ENCODE measurements around the gene KIF4B.
"Not testable (repeated sequence)": the region's sequence is repeated elsewhere in the genome, so short reads cannot be mapped to it uniquely, and the experiment has no call there.

KIF4B gene

GRCh38 chr5:155035087-155035486 is 21.5 kb downstream of the KIF4B start:
- not testable (repeated sequence) for H3K4me3 ChIP-seq (ENCODE audit: low read depth in 1 of 2, low read length in 2 of 2); H3K9ac ChIP-seq (ENCODE audit: low read length); H3K4me1 ChIP-seq (ENCODE audit: insufficient read depth, low read length); H3K27ac ChIP-seq (ENCODE audit: low read depth, low read length); H3K9me3 ChIP-seq (ENCODE audit: low read length); H3K36me3 ChIP-seq (ENCODE audit: insufficient read depth, low read length); H3K27me3 ChIP-seq (ENCODE audit: control insufficient read depth in 1 of 2, insufficient read depth in 2 of 2, low read length in 2 of 2)

GRCh38 chr5:155040984-155041653 is 27.6 kb downstream of the KIF4B start:
- H3K4me3 ChIP-seq (ENCODE audit: low read depth in 1 of 2, low read length in 2 of 2) = no peak overlapping the region
- no peaks in the 10 kb centered on the region for H3K27me3 ChIP-seq (ENCODE audit: control insufficient read depth in 1 of 2, insufficient read depth in 2 of 2, low read length in 2 of 2)
- H3K9ac ChIP-seq (ENCODE audit: low read length) = no peak overlapping the region
- H3K36me3 ChIP-seq (ENCODE audit: insufficient read depth, low read length) = no peaks in the 10 kb centered on the region
- no peaks in the 10 kb centered on the region for H3K4me1 ChIP-seq (ENCODE audit: insufficient read depth, low read length)
- no peak overlapping the region for H3K27ac ChIP-seq (ENCODE audit: low read depth, low read length)
- no peaks in the 10 kb centered on the region for H3K9me3 ChIP-seq (ENCODE audit: low read length)

GRCh38 chr5:155044591-155044990 is 31.0 kb downstream of the KIF4B start:
- no peaks in the 10 kb centered on the region for H3K27me3 ChIP-seq (ENCODE audit: control insufficient read depth in 1 of 2, insufficient read depth in 2 of 2, low read length in 2 of 2)
- H3K4me3 ChIP-seq (ENCODE audit: low read depth in 1 of 2, low read length in 2 of 2) = no peak overlapping the region
- no peak overlapping the region for H3K27ac ChIP-seq (ENCODE audit: low read depth, low read length)
- H3K9ac ChIP-seq (ENCODE audit: low read length) = no peak overlapping the region
- H3K4me1 ChIP-seq (ENCODE audit: insufficient read depth, low read length) = no peaks in the 10 kb centered on the region
- no peaks in the 10 kb centered on the region for H3K9me3 ChIP-seq (ENCODE audit: low read length)
- H3K36me3 ChIP-seq (ENCODE audit: insufficient read depth, low read length) = no peaks in the 10 kb centered on the region

- Histone ChIP-seq H3K36me3 (ENCODE audit: insufficient read depth, low read length) (no peaks in the 10 kb centered on the region), H3K27ac (ENCODE audit: low read depth, low read length) (no peak overlapping the region), H3K9me3 (ENCODE audit: low read length) (no peaks in the 10 kb centered on the region), H3K4me1 (ENCODE audit: insufficient read depth, low read length) (peaks cover 5% of the 10 kb centered on the region), H3K4me3 (ENCODE audit: low read depth in 1 of 2, low read length in 2 of 2) (no peak overlapping the region), H3K27me3 (ENCODE audit: control insufficient read depth in 1 of 2, insufficient read depth in 2 of 2, low read length in 2 of 2) (no peaks in the 10 kb centered on the region), H3K9ac (ENCODE audit: low read length) (no peak overlapping the region)
These were observed 33.0 kb downstream of the KIF4B start for GRCh38 chr5:155046591-155046990.

GRCh38 chr5:155047818-155048217 is 34.3 kb downstream of the KIF4B start:
- H3K27ac ChIP-seq (ENCODE audit: low read depth, low read length) = no peak overlapping the region
- peaks cover 5% of the 10 kb centered on the region for H3K4me1 ChIP-seq (ENCODE audit: insufficient read depth, low read length)
- H3K36me3 ChIP-seq (ENCODE audit: insufficient read depth, low read length) = no peaks in the 10 kb centered on the region
- H3K9ac ChIP-seq (ENCODE audit: low read length) = no peak overlapping the region
- H3K4me3 ChIP-seq (ENCODE audit: low read depth in 1 of 2, low read length in 2 of 2) = no peak overlapping the region
- no peaks in the 10 kb centered on the region for H3K27me3 ChIP-seq (ENCODE audit: control insufficient read depth in 1 of 2, insufficient read depth in 2 of 2, low read length in 2 of 2)
- no peaks in the 10 kb centered on the region for H3K9me3 ChIP-seq (ENCODE audit: low read length)

- Histone ChIP-seq H3K9me3 (ENCODE audit: low read length) (no peaks in the 10 kb centered on the region), H3K4me3 (ENCODE audit: low read depth in 1 of 2, low read length in 2 of 2) (no peak overlapping the region), H3K4me1 (ENCODE audit: insufficient read depth, low read length) (peaks cover 13% of the 10 kb centered on the region), H3K27ac (ENCODE audit: low read depth, low read length) (no peak overlapping the region), H3K27me3 (ENCODE audit: control insufficient read depth in 1 of 2, insufficient read depth in 2 of 2, low read length in 2 of 2) (no peaks in the 10 kb centered on the region), H3K36me3 (ENCODE audit: insufficient read depth, low read length) (no peaks in the 10 kb centered on the region), H3K9ac (ENCODE audit: low read length) (no peak overlapping the region)
These were observed 36.2 kb downstream of the KIF4B start for GRCh38 chr5:155049569-155050383.

- Histone ChIP-seq H3K36me3 (ENCODE audit: insufficient read depth, low read length) (no peaks in the 10 kb centered on the region), H3K27me3 (ENCODE audit: control insufficient read depth in 1 of 2, insufficient read depth in 2 of 2, low read length in 2 of 2) (no peaks in the 10 kb centered on the region), H3K4me1 (ENCODE audit: insufficient read depth, low read length) (peaks cover 13% of the 10 kb centered on the region), H3K27ac (ENCODE audit: low read depth, low read length) (no peak overlapping the region), H3K4me3 (ENCODE audit: low read depth in 1 of 2, low read length in 2 of 2) (no peak overlapping the region), H3K9ac (ENCODE audit: low read length) (no peak overlapping the region), H3K9me3 (ENCODE audit: low read length) (no peaks in the 10 kb centered on the region)
These were observed 36.9 kb downstream of the KIF4B start for GRCh38 chr5:155050384-155051019.

- no peaks in the 10 kb centered on the region for H3K9me3 ChIP-seq (ENCODE audit: low read length)
- H3K27ac ChIP-seq (ENCODE audit: low read depth, low read length) = no peak overlapping the region
- no peak overlapping the region for H3K4me3 ChIP-seq (ENCODE audit: low read depth in 1 of 2, low read length in 2 of 2)
- no peak overlapping the region for H3K9ac ChIP-seq (ENCODE audit: low read length)
- no peaks in the 10 kb centered on the region for H3K27me3 ChIP-seq (ENCODE audit: control insufficient read depth in 1 of 2, insufficient read depth in 2 of 2, low read length in 2 of 2)
- no peaks in the 10 kb centered on the region for H3K36me3 ChIP-seq (ENCODE audit: insufficient read depth, low read length)
- H3K4me1 ChIP-seq (ENCODE audit: insufficient read depth, low read length) = peaks cover 13% of the 10 kb centered on the region
These were observed 39.0 kb downstream of the KIF4B start for GRCh38 chr5:155052532-155052931.

- no peak overlapping the region for H3K27ac ChIP-seq (ENCODE audit: low read depth, low read length)
- H3K4me3 ChIP-seq (ENCODE audit: low read depth in 1 of 2, low read length in 2 of 2) = no peak overlapping the region
- H3K4me1 ChIP-seq (ENCODE audit: insufficient read depth, low read length) = peaks cover 13% of the 10 kb centered on the region
- no peaks in the 10 kb centered on the region for H3K36me3 ChIP-seq (ENCODE audit: insufficient read depth, low read length)
- no peaks in the 10 kb centered on the region for H3K9me3 ChIP-seq (ENCODE audit: low read length)
- H3K9ac ChIP-seq (ENCODE audit: low read length) = no peak overlapping the region
- H3K27me3 ChIP-seq (ENCODE audit: control insufficient read depth in 1 of 2, insufficient read depth in 2 of 2, low read length in 2 of 2) = no peaks in the 10 kb centered on the region
These were observed 39.9 kb downstream of the KIF4B start for GRCh38 chr5:155053501-155053900.

- Histone ChIP-seq H3K27me3 (ENCODE audit: control insufficient read depth in 1 of 2, insufficient read depth in 2 of 2, low read length in 2 of 2) (no peaks in the 10 kb centered on the region), H3K27ac (ENCODE audit: low read depth, low read length) (no peak overlapping the region), H3K4me1 (ENCODE audit: insufficient read depth, low read length) (peaks cover 7% of the 10 kb centered on the region), H3K4me3 (ENCODE audit: low read depth in 1 of 2, low read length in 2 of 2) (no peak overlapping the region), H3K9me3 (ENCODE audit: low read length) (no peaks in the 10 kb centered on the region), H3K36me3 (ENCODE audit: insufficient read depth, low read length) (no peaks in the 10 kb centered on the region), H3K9ac (ENCODE audit: low read length) (no peak overlapping the region)
These were observed 43.2 kb downstream of the KIF4B start for GRCh38 chr5:155056644-155057269.

GRCh38 chr5:155057626-155058025 is 44.1 kb downstream of the KIF4B start:
- H3K27me3 ChIP-seq (ENCODE audit: control insufficient read depth in 1 of 2, insufficient read depth in 2 of 2, low read length in 2 of 2) = no peaks in the 10 kb centered on the region
- H3K9me3 ChIP-seq (ENCODE audit: low read length) = no peaks in the 10 kb centered on the region
- H3K4me3 ChIP-seq (ENCODE audit: low read depth in 1 of 2, low read length in 2 of 2) = no peak overlapping the region
- H3K27ac ChIP-seq (ENCODE audit: low read depth, low read length) = no peak overlapping the region
- H3K4me1 ChIP-seq (ENCODE audit: insufficient read depth, low read length) = peaks cover 7% of the 10 kb centered on the region
- H3K36me3 ChIP-seq (ENCODE audit: insufficient read depth, low read length) = no peaks in the 10 kb centered on the region
- H3K9ac ChIP-seq (ENCODE audit: low read length) = no peak overlapping the region

Data from muscle layer of colon (tissue), 2 donors.